Heart left ventricle (tissue), 13 donors: ENCODE results near the gene ASB1.

Experiments used
- CTCF ChIP-seq, 12 donors: fragments of 200-600 bp; sonication (generic) in 4 of 12; IDR thresholded peaks; one replicate each; pipeline versions ENCODE4 v1.5.0 to v1.8.0; 2018 to 2022; ENCODE audit warnings: antibody characterized with exemption in 12 of 12, mild to moderate bottlenecking in 5 of 12
- POLR2A ChIP-seq, 2 donors: fragments of 450-650 bp; IDR thresholded peaks; one replicate each; pipeline ENCODE4 v1.6.1; 2017; ENCODE audit warnings: antibody characterized with exemption in 2 of 2, mild to moderate bottlenecking in 2 of 2, moderate library complexity in 2 of 2
- donor health status: ischemic (EF 13 %, LVEDD 7.1; RV severe dilation, severe dysfunction).
- donor health status: DM: no; HTN: yes; CAD: no.
- donor health status: DM: no; HTN: no; CAD: no.
- donor health status: ischemic (EF 25% LVEDD 6.9; RV normal size, moderate dysfunction).
- donor health status: ischemic (EF 25% LVEDD 5.7; RV mildly dilated, moderate dysfunction).
- donor health status: ischemic (EF 35%, LVEDD 5.7; RV mildly dilated, moderate dysfunction).
- donor health status: nonischemic (EF 11% LVEDD 7.7; RV severe dilation, severe dysfunction).
- donor health status: DM: yes; HTN: yes; CAD: no.
- donor health status: PGD.
- donor health status: ischemic (EF 29% LVEDD 5.4; RV normal size, mild dysfunction).
- donor health status: nonischemic (EF 23%, LVEDD 6.1; RV moderate dilation, normal function).

GRCh38 chr2:238467062-238467461 is 40.3 kb downstream of the ASB1 start:
- TF ChIP-seq CTCF (IDR thresholded peaks at IDR 0.05) (no peak), POLR2A (IDR thresholded peaks at IDR 0.05) (no peak)
